Measurements from ENCODE around the gene PPIB.

- TF ChIP-seq GATA2 (IDR thresholded peaks at IDR 0.05; ENCODE audit: low read depth, low read length) (no peak), GATA3 (IDR thresholded peaks at IDR 0.05; ENCODE audit: low read depth, low read length) (no peak)
Measured at GRCh38 chr15:64136347-64136746, 26.5 kb downstream of the PPIB start.
